K562 (cell line): ENCODE results near the gene TNNT1. TPM values are rescaled to one million over a fixed set of nuclear protein-coding genes. Genes with fewer than 3 reads are reported as not detected.

ENCODE experiments used
- BRCA1 ChIP-seq, 2 experiments: fragments of 450-650 bp in 1 of 2; sonication (generic) in 1 of 2; formaldehyde crosslinking in 1 of 2; IDR thresholded peaks; 2 replicates each; pipeline versions ENCODE4 v1.5.0 to v1.6.1; 2017 to 2020; ENCODE audit warnings: mild to moderate bottlenecking in 1 of 2, missing genetic modification reagents in 1 of 2
- HDAC1 ChIP-seq, 2 experiments: fragments of 450-650 bp; IDR thresholded peaks; 2 replicates each; pipeline ENCODE4 v1.6.1; 2016 to 2017; ENCODE audit warnings: inconsistent platforms in 1 of 2, mild to moderate bottlenecking in 1 of 2, moderate library complexity in 1 of 2
- PML ChIP-seq: IDR thresholded peaks from 2 replicates; pipeline ENCODE4 v1.6.1; 2012; ENCODE audit warnings: low read length, inconsistent platforms
- SREBF2 ChIP-seq: sonication (generic); formaldehyde crosslinking; IDR thresholded peaks from 2 replicates; pipeline ENCODE4 v1.4.0; 2020; ENCODE audit warnings: mild to moderate bottlenecking, missing genetic modification reagents
- TRIM24 ChIP-seq, 2 experiments: fragments of 450-650 bp; IDR thresholded peaks; 2 replicates each; pipeline ENCODE4 v1.6.1; 2016
- ZNF445 ChIP-seq: fragments of 250-450 bp; sonication (Bioruptor Pico); IDR thresholded peaks from 2 replicates; pipeline ENCODE4 v1.4.0; 2020; ENCODE audit warnings: low read depth, mild to moderate bottlenecking, moderate library complexity
- ZNF780A ChIP-seq: fragments of 250-450 bp; sonication (Bioruptor Pico); IDR thresholded peaks from 2 replicates; pipeline ENCODE4 v1.5.0; 2021; ENCODE audit warnings: mild to moderate bottlenecking
- polyA plus RNA-seq, 8 experiments: library from polyadenylated mRNA; depleted of rRNA in 4 of 8; stranded (reverse) in 5 of 8; unstranded in 3 of 8; fragments of >200 nt; fragmentation: Nextera tagmentation in 2 of 8; fragmentation: Illumina TruSeq in 1 of 8; extraction: Ambion mirVana in 2 of 8; extraction: Trizol in 1 of 8; gene quantifications; 2 replicates each; pipeline versions ENCODE4 v1.2.1 to v1.2.3, GENCODE V29; 2011 to 2014; ENCODE audit warnings: inconsistent platforms in 1 of 8, missing spikeins in 1 of 8
- total RNA-seq, 7 experiments: library from RNA; depleted of rRNA in 6 of 7; stranded (reverse); fragments of >200 nt in 6 of 7; fragmentation: Illumina TruSeq in 2 of 7; extraction: Trizol in 2 of 7; gene quantifications; 2 replicates each; pipeline versions ENCODE4 v1.2.1 to v1.2.3, GENCODE V29; 2011 to 2021; ENCODE audit warnings: low replicate concordance in 1 of 7
- TF ChIP-seq, protein P1 (sequence below), 2 experiments: fragments of 450-650 bp; conservative IDR thresholded peaks; 2 replicates each; pipeline ENCODE4 v1.6.1; 2017; ENCODE audit warnings: mild to moderate bottlenecking in 2 of 2, moderate library complexity in 2 of 2
- TF ChIP-seq, protein P2 (sequence below): fragments of 450-650 bp; IDR thresholded peaks from 2 replicates; pipeline ENCODE4 v1.6.1; 2016
- TF ChIP-seq, protein P3 (sequence below), 2 experiments: fragments of 450-650 bp; formaldehyde crosslinking in 1 of 2; IDR thresholded peaks; 2 replicates each; pipeline versions ENCODE4 v1.4.0 to v1.6.1; 2014 to 2020; ENCODE audit warnings: mild to moderate bottlenecking in 2 of 2, borderline replicate concordance in 1 of 2, low read depth in 1 of 2

Gene TNNT1
- total and polyA plus RNA-seq, 9 of the 15 experiments (the other 6 are each of a cell fraction or from before 2014, with no cell fraction given), result 31.8 to 390 (median 227) TPM

DNA sequence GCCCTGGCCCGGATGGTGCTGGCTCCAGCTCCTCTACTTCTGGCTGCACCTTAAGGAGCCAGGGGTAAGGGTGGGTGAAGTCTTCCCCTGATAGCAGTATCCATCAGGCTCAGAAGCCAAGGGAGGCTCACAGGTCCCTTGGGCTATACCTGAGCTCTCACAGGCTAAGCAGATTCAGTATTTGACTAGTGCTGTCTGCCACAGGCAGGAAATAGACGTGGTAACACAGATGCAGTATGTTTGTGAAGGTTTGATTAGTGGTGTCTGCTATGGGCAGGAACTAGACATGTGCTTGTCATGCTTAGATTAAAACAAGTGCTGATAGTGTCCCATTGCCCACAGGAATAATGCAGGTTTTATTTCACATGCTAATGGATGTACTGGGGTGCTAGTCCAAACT is 27.1 kb upstream of the TNNT1 start (continued):
- TF ChIP-seq BRCA1 (IDR thresholded peaks at IDR 0.05) (no peak), BRCA1 (CRISPR knock-in tag; IDR thresholded peaks at IDR 0.05) (no peak), ZNF780A (CRISPR knock-in tag) (no peak), PML (0 out of 2 replicates have a peak, but pooled peaks have one; percentile 19), TRIM24 (IDR thresholded peaks at IDR 0.05) (0 out of 4 replicates have a peak, but pooled peaks of 1 of the 2 experiments have one; percentile 35), SREBF2 (CRISPR knock-in tag) (no peak), HDAC1 (IDR thresholded peaks at IDR 0.05) (peak in 1 of 2 experiments; percentile 61; a peak in 2 of 4 replicates), ZNF445 (CRISPR knock-in tag) (no peak)
- TF ChIP-seq, protein P1, sequence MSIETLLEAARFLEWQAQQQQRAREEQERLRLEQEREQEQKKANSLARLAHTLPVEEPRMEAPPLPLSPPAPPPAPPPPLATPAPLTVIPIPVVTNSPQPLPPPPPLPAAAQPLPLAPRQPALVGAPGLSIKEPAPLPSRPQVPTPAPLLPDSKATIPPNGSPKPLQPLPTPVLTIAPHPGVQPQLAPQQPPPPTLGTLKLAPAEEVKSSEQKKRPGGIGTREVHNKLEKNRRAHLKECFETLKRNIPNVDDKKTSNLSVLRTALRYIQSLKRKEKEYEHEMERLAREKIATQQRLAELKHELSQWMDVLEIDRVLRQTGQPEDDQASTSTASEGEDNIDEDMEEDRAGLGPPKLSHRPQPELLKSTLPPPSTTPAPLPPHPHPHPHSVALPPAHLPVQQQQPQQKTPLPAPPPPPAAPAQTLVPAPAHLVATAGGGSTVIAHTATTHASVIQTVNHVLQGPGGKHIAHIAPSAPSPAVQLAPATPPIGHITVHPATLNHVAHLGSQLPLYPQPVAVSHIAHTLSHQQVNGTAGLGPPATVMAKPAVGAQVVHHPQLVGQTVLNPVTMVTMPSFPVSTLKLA (conservative IDR thresholded peaks at IDR 0.05), result peak; percentile 74 to 84
- TF ChIP-seq, protein P2, sequence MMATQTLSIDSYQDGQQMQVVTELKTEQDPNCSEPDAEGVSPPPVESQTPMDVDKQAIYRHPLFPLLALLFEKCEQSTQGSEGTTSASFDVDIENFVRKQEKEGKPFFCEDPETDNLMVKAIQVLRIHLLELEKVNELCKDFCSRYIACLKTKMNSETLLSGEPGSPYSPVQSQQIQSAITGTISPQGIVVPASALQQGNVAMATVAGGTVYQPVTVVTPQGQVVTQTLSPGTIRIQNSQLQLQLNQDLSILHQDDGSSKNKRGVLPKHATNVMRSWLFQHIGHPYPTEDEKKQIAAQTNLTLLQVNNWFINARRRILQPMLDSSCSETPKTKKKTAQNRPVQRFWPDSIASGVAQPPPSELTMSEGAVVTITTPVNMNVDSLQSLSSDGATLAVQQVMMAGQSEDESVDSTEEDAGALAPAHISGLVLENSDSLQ, result peak; percentile 44; the same call in 1 of the 2 replicates
- TF ChIP-seq, protein P3, sequence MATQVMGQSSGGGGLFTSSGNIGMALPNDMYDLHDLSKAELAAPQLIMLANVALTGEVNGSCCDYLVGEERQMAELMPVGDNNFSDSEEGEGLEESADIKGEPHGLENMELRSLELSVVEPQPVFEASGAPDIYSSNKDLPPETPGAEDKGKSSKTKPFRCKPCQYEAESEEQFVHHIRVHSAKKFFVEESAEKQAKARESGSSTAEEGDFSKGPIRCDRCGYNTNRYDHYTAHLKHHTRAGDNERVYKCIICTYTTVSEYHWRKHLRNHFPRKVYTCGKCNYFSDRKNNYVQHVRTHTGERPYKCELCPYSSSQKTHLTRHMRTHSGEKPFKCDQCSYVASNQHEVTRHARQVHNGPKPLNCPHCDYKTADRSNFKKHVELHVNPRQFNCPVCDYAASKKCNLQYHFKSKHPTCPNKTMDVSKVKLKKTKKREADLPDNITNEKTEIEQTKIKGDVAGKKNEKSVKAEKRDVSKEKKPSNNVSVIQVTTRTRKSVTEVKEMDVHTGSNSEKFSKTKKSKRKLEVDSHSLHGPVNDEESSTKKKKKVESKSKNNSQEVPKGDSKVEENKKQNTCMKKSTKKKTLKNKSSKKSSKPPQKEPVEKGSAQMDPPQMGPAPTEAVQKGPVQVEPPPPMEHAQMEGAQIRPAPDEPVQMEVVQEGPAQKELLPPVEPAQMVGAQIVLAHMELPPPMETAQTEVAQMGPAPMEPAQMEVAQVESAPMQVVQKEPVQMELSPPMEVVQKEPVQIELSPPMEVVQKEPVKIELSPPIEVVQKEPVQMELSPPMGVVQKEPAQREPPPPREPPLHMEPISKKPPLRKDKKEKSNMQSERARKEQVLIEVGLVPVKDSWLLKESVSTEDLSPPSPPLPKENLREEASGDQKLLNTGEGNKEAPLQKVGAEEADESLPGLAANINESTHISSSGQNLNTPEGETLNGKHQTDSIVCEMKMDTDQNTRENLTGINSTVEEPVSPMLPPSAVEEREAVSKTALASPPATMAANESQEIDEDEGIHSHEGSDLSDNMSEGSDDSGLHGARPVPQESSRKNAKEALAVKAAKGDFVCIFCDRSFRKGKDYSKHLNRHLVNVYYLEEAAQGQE (IDR thresholded peaks at IDR 0.05; ENCODE audit: borderline replicate concordance), result peak; percentile 88
- TF ChIP-seq, protein P3 (CRISPR knock-in tag; IDR thresholded peaks at IDR 0.05; ENCODE audit: low read depth), result no peak
